Spleen (tissue), 7 donors: ENCODE results near the gene NUDT3.

ENCODE experiments used
- POLR2A ChIP-seq, 3 donors: fragments of 450-650 bp; IDR thresholded peaks; one replicate each; pipeline ENCODE4 v1.5.1; 2017; ENCODE audit warnings: antibody characterized with exemption in 3 of 3, mild to moderate bottlenecking in 1 of 3
- TF ChIP-seq, protein P1 (sequence below), 11 experiments: fragments of 200-600 bp in 7 of 11; fragments of 450-650 bp in 4 of 11; sonication (generic) in 4 of 11; IDR thresholded peaks in 8 of 11; conservative IDR thresholded peaks in 3 of 11; 1 replicate in 7 of 11; 2 replicates in 4 of 11; pipeline versions ENCODE4 v1.4.0 to v1.8.0; 2016 to 2021; ENCODE audit warnings: antibody characterized with exemption in 11 of 11, inconsistent platforms in 4 of 11, mild to moderate bottlenecking in 1 of 11
- donor health status: DM: no; HTN: no; CAD: no; lungs with moderate emphysema.
- donor health status: DM: no; HTN: no; CAD: no.
- donor health status: DM: no; HTN: no; CAD: no.

DNA sequence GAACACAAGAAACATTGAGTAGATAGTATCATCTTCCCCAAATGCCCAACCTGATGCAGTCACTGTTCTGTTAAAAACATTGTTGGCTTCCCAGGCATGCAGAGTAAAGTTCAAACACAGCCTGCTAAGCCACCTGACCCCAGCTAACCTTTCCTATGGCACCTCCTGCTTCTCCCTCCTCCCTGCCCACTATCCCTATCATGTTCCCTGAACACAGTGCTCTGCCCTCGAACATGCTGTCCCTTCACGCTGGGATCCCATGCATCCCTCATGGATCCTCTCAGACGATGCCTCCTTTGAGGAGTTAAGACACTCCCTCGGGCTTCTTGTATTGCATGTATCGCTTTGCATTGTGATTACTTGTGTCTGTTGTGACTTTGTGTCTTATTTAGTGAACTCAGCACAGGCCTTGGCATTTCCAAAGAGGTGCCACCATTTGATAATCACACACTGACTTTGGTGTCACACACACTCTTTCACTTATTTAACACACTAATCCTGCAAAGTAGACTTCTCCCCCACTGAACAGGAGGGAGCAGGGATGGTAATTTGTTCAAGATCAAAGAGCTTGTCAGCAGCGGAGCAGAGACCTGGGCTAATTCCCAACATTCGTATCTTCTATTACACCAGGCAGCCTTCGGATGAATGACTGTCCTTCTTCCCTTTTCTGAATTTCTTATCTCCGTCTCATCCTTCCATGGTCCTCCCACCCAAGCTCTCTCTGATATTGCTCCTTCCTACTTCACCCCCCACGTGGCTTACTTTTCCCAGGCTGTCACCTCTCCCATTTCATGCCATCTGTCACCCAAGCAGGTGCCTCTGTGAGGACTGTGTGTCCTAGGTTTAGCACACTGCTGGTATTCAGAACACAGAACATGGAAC, 115.3 kb downstream of the NUDT3 start:
- TF ChIP-seq, protein P1, sequence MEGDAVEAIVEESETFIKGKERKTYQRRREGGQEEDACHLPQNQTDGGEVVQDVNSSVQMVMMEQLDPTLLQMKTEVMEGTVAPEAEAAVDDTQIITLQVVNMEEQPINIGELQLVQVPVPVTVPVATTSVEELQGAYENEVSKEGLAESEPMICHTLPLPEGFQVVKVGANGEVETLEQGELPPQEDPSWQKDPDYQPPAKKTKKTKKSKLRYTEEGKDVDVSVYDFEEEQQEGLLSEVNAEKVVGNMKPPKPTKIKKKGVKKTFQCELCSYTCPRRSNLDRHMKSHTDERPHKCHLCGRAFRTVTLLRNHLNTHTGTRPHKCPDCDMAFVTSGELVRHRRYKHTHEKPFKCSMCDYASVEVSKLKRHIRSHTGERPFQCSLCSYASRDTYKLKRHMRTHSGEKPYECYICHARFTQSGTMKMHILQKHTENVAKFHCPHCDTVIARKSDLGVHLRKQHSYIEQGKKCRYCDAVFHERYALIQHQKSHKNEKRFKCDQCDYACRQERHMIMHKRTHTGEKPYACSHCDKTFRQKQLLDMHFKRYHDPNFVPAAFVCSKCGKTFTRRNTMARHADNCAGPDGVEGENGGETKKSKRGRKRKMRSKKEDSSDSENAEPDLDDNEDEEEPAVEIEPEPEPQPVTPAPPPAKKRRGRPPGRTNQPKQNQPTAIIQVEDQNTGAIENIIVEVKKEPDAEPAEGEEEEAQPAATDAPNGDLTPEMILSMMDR (IDR thresholded peaks at IDR 0.05 in 8 of 11, conservative IDR thresholded peaks at IDR 0.05 in 3 of 11), result no peak
- no peak for TF ChIP-seq POLR2A (IDR thresholded peaks at IDR 0.05)
